ENCODE results near the gene PYCR2.
A peak's percentile ranks its signal among the peaks of the same experiment; 100 is the strongest.
"Not testable (repeated sequence)": the region's sequence is repeated elsewhere in the genome, so short reads cannot be mapped to it uniquely, and the experiment has no call there.

The PYCR2 gene

GRCh38 chr1:225923692-225924555 is at the start of gene PYCR2:
TSS of gene PYCR2 (minus strand) at chr1:225924250. CDS start at chr1:225924110, 140 bp downstream.
- peak; percentile 93 for DNase-seq

- DNase-seq, result no peak
Observed at GRCh38 chr1:225973158-225973557, 49.1 kb upstream of the PYCR2 start.

- DNase-seq, result no peak
Observed at GRCh38 chr1:225972344-225973152, 48.5 kb upstream of the PYCR2 start.

GRCh38 chr1:225970592-225971157 is 46.6 kb upstream of the PYCR2 start:
- DNase-seq, result not testable (repeated sequence)

GRCh38 chr1:225969751-225970150 is 45.7 kb upstream of the PYCR2 start:
- not testable (repeated sequence) for DNase-seq

- DNase-seq, result no peak
Observed at GRCh38 chr1:225965231-225965630, 41.2 kb upstream of the PYCR2 start.

GRCh38 chr1:225963735-225964530 is 39.9 kb upstream of the PYCR2 start:
- no peak for DNase-seq

GRCh38 chr1:225962440-225962975 is 38.5 kb upstream of the PYCR2 start:
- peak; percentile 62 for DNase-seq

- DNase-seq, result no peak
Observed at GRCh38 chr1:225961659-225962439, 37.8 kb upstream of the PYCR2 start.

- no peak for DNase-seq
Observed at GRCh38 chr1:225958041-225958440, 34.0 kb upstream of the PYCR2 start.

- DNase-seq, result no peak
Observed at GRCh38 chr1:225954753-225955152, 30.7 kb upstream of the PYCR2 start.

- no peak for DNase-seq
Observed at GRCh38 chr1:225953315-225953714, 29.3 kb upstream of the PYCR2 start.

GRCh38 chr1:225950905-225951497 is 27.0 kb upstream of the PYCR2 start:
- no peak for DNase-seq

GRCh38 chr1:225949041-225949440 is 25.0 kb upstream of the PYCR2 start:
- no peak for DNase-seq

- DNase-seq, result no peak
Observed at GRCh38 chr1:225946803-225947202, 22.8 kb upstream of the PYCR2 start.

- no peak for DNase-seq
Observed at GRCh38 chr1:225946082-225946620, 22.1 kb upstream of the PYCR2 start.

GRCh38 chr1:225945564-225945963 is 21.5 kb upstream of the PYCR2 start:
- DNase-seq, result no peak

- no peak for DNase-seq
Observed at GRCh38 chr1:225944951-225945350, 20.9 kb upstream of the PYCR2 start.

GRCh38 chr1:225944387-225944786 is 20.3 kb upstream of the PYCR2 start:
- DNase-seq, result no peak

- no peak for DNase-seq
Observed at GRCh38 chr1:225943582-225943981, 19.5 kb upstream of the PYCR2 start.

GRCh38 chr1:225942574-225942973 is 18.5 kb upstream of the PYCR2 start:
- DNase-seq, result no peak

Measured in activated gamma-delta T cell treated with Interleukin-2 at 50 U/mL for 16 hours (primary cell).